Globus pallidus (tissue), 1 donor: Measurements from ENCODE around the gene PRODH2.
"Not testable (repeated sequence)": the region's sequence is repeated elsewhere in the genome, so short reads cannot be mapped to it uniquely, and the experiment has no call there.

Experiments
- DNase-seq: peaks from one replicate; pipeline ENCODE4 v3.0.0-alpha.2; 2015; ENCODE audit warnings: low spot score

Gene PRODH2

DNA sequence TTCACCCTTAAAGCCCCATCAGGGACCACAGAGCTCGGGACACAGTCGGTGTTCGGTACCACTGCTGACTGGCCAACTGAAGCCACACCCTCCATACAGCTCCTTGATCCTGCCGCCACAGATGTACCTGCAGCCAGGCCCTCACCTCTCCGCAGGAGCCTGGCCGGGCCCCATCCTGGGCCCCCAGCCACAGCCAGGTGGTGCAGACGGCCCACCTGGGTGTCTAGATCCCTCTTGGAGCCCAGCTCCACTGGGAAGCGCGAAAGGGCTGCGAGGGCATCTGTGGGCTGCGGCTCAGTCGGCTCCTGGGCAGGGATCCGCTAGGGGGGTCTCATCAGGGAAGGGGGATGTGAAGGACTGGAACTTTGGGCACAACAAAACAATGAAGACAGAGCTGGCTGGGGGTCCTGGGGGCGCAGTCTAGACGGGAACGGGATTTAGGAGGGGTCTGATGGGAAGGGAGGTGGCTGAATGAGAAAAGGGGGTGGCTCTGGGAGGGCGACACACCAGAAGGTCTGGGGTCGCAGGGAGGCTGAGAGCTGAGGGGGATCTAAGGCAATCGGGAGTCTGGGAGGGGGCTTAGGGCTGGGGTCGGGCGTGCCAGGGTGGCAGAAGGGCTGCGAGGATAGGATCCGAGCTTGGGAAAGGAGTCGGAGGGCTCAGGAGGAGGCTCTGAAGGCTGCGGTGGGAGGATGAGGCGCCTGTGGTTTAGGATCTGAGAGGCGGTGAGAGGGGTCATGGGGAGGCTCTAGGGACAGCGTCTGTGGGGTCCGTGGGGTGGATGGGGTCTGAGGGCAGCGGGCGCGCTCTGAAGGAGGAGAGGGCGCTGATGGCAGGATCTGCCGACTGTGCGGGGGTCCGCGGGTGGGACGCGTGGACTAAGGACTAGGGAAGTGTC lies 15.8 kb downstream of the PRODH2 start:
- no peak for DNase-seq

DNA sequence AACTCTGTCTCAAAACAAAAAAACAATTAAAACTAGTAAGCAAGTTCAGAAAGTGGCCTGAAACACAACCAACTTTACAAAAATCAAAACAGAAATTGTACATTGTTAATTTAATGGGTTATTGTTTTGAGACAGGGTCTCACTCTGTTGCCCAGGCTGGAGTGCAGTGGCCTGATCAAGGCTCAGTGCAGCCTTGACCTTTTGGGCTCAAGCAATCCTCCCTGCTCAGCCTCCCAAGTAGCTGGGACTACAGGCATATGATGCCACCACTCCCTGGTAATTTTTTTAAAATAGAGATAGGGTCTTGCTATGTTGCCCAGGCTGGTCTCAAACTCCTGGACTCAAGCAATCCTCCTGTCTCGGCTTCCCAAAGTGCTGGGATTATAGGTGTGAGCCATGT lies 17.1 kb downstream of the PRODH2 start:
- DNase-seq: not testable (repeated sequence)

DNA sequence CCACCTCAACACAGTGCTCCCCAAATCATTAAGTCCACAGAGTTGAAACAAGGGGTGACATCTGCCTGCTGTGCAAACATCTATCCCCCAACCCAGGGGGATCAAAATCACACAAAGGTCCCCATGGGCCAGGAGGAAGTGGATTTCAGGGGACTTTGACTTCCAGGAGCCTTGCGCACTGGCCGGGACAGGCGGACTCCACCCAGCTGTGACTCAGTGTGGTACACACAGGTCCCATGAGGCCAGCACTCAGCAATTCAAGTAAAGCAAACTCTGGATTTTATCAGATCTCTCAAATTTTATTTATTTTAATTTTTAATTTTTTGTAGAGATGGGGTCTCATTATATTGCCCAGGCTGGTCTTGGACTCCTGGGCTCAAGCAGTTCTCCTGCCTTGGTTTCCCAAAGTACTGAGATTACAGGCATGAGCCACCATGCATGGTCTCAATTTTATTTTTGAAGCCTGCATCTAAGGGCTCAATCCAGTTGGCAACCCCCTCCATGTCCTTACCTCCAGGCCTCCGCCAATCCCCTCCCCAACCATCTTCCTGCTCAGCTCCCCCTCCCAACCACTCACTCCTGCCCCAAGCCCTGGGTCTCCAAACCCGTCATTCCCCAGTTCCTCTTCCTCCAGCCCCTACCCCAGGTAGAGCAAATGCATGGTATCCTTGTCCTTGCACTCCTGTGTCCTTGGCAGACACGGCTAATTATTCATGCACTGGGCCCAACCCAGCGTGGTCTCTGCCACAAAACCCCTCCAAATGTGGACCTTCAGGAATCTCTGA lies 19.1 kb downstream of the PRODH2 start:
- no peak for DNase-seq

DNA sequence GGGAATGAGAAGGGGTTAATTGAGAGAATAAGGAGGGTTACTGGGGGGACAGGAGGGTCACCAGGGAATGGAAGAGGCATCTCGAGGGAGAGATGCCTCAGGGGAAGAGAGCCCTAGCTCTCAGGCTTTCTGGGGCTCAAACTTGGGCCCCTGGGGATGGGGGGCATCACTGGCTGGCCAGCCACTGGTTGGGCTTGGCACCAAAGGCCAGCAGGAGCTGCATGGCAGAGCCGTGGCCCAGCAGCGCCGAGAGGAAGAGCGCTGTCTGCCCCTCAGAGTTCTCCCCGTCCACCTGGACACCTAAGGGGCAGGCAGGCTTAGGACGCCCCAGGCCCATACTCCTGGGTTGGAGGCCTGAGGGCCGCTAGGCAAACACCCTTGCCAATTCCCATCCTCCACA lies 19.8 kb downstream of the PRODH2 start:
- DNase-seq: no peak

DNA sequence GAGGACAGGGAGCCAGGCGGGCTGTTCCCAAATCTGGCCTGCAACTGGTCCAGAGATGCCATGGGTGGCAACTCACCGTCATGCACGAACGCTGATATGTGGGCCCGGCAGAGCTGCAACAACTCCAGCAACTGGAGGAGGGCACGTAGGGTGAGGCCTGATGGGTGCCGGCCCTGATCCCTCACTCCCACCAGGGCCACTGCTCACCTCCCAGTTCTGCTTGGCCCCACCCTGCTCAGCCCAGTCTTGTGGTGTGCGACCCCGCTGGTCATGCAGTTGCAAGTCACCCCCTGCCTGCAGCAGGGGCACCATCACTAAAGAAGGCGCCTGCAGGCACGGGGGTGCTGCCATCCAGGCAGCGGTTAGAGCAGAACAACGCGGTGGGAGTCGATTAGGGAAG lies 20.3 kb downstream of the PRODH2 start:
- DNase-seq: no peak

DNA sequence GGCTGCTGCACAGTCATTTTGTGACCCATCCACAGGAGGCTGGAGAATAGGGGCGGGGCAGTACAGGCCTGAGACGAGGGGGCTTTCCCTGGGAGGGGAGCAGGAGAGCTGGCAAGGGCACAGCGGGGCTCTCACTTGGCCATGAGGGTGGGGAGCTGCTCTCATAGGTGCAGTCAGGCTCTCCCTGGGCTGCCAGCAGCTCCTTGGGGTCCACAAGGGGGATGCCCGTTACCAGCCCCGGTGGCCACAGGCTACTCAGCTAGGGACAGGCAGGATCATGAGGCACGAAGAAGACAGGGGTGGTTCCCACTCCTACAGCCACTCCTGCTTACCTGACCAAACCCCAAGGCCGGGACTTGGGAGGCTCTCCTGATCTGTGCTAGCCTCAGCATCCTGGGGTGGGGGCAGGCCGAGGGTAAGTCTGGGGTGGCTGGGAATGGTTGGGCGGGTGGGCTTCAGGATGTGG lies 20.8 kb downstream of the PRODH2 start:
- no peak for DNase-seq

DNA sequence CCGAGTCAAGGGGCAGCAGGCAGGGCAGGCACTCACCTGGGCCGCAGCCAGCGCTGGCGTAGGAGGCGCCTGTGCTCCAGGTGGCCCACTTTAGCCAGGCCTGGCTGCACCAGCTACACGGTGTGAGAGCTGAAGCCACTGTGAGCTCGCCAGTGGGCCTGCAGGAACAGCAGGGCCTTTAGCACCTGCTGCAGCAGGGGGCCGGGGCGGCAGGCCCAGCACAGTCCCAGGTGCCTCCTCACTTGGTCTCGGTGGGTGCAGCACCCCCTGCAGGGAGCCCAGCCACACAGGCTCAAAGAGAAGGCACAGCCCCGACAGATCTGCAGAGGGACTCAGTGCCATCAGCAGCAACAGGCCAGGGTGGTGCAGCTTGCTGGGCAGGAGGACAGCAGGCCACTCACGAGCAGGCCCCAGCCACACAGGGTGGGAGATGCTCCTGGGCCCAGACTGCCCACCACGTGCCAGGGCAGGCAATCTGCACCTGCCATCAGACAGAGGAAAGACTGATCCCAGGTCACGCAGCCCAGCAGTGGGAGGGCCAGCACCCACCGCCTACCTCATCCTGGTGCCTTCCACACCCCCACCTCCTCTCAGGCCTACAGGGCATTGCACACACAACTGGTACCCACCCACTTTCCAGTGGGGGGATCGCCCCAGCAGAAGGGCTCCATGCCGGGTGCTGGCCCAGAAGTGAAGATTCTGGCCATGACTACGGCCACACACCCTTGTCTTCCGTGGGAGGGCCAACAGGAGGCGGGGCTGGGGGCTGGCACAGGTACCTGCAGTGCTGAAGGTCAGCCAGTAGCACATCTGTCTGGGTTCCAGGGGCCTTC lies 21.4 kb downstream of the PRODH2 start:
- no peak for DNase-seq

DNA sequence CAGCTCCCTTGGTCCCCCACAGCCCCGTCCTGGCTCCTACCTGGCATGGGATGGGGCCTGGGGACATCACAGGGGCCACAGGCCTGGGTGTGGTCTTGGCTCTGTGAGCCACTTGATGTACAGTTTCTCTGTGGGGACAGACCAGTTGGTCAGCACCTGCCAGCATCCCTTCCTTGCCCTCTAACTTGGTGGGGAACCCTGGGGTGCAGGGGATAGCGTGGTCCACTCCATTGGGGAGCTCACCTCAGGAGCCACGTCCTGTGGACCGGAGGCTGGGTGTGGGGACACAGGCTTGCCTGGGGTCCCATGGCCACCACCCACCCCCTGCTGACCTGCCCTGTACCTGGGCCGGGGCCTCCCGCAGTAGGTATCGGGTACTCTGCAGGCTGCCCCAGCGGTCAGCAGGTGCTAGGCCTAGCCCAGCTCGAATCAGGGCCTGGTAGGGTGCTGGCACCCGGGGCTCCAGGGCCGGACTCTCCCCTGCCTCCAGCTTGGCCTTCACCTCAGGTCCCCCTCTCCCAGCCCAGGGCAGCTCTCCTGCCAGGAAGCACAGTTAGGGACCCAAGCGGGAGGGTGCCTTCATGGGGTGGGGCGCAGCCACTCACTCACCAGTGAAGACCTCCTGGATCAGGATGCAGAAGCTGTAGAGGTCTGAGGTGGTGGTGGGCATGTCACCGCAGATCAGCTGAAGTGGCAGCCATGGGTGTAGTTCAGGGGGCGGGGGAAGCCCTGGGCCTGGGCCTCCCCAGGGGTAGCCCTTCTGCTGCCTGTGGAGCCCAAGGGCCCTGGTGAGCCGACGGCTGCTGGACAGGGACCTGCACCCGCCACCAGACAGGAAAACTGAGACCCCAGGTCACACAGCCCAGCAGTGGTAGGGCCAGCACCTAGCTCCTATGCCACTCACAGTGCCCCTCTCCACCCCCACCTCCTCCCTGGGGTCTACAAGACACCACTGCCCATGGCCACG lies 22.4 kb downstream of the PRODH2 start:
- no peak for DNase-seq

DNA sequence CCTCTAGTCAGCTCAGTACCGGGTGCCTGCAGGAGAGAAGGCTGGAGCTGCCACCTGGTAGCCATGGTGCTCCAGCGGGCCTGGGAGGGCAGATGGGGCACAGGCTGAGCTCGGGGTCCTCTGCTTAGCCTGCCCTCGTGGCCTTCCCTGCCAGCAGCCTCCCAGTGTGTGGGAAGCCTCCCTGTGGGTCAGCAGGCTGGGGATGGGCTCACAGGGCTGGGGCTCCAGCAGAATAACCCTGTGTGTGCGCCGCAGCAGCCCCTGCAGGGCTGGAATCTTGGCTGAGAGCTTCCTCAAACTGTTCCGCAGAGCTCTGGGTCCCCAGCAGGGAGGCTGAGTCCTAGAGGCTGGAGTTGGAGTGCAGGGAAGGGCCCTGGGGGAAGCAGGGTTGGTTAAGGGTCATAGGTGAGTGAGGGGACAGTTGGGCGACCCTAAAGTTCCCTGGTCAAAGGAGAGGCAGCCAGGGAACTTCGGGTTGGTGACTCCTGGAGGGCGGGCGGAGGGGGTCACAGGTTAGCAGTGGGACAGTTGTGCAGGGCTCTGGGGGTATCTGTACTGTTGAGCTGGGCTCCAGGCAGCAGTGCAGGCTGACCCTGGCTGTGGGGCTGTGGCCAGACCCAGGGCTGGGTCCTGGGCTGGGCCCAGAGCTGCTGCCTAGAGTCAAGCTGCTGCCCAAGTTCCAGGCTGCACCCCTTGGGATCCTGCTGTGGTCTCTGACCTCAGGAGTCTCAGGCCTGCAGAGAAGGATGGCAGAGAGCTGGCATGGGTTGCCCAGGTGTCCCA lies 23.3 kb downstream of the PRODH2 start:
- no peak for DNase-seq

DNA sequence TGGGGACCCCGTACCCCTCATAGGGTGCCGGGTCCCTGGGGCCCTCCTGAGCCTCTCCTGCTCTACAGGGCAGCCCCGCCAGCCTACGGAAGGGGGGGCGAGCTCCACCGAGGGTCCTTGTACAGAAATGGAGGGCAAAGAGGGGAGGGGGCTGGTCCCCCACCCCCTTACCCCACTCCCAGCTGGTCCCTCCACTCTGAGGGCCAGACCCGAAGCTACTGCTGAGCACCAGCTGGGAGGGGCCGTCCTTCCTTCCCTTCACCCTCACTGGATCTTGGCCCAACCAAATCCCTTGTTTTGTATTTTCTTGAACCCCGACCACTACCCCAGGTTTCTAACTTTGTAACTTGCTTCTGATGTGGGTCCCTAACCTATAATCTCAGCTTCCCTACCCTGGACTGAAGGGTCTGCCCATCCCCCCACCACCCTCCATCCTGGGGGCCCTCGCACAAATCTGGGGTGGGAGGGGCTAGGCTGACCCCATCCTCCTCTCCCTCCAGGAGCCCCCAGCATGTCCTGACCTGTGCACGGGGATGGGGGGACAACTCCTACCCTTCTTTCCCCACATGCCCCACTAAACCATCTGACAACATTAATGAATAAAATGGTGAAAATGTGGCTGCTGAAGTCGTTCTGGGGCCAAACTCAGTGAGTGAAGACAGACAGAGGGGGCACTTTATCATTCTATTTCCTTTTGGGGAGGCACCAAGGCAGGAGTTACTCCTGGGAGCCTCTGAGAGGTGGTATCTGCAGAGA lies 24.3 kb downstream of the PRODH2 start:
- DNase-seq: no peak

DNA sequence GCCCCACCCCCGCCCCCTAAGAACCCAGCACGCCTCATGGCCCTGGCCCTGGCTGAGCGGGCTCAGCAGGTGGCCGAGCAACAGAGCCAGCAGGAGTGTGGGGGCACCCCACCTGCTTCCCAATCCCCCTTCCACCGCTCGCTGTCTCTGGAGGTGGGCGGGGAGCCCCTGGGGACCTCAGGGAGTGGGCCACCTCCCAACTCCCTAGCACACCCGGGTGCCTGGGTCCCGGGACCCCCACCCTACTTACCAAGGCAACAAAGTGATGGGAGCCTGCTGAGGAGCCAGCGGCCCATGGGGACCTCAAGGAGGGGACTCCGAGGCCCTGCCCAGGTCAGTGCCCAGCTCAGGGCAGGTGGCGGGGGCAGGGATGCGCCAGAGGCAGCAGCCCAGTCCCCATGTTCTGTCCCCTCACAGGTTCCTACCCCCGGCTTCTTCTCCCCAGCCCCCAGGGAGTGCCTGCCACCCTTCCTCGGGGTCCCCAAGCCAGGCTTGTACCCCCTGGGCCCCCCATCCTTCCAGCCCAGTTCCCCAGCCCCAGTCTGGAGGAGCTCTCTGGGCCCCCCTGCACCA lies 25.3 kb downstream of the PRODH2 start:
- DNase-seq: no peak

DNA sequence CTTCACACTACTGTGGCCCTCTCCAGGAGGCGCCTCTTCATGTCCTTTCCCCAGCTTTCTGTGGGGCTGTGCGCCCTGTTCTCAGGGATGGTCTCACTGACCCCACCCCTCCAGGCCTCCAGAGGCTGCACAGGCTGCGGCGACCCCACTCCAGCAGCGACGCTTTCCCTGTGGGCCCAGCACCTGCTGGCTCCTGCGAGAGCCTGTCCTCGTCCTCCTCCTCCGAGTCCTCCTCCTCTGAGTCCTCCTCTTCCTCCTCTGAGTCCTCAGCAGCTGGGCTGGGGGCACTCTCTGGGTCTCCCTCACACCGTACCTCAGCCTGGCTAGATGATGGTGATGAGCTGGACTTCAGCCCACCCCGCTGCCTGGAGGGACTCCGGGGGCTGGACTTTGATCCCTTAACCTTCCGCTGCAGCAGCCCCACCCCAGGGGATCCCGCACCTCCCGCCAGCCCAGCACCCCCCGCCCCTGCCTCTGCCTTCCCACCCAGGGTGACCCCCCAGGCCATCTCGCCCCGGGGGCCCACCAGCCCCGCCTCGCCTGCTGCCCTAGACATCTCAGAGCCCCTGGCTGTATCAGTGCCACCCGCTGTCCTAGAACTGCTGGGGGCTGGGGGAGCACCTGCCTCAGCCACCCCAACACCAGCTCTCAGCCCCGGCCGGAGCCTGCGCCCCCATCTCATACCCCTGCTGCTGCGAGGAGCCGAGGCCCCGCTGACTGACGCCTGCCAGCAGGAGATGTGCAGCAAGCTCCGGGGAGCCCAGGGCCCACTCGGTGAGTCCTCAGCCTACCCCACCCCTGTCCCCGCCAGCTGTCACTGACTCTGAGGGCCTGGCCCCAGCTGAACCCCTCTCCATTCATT lies 26.1 kb downstream of the PRODH2 start:
- no peak for DNase-seq

DNA sequence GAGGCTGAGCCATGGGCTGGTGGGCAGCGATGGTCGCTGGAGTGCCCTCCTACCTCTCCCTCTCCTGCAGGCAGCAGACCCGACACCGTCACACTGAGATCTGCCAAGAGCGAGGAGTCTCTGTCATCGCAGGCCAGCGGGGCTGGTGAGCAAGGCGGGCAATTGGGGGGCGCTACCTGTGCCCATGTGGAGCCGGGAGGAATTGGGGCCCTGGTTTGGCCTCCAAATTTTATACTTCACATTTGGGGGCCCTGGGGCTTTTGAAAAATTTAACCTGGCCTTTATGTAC lies 27.4 kb downstream of the PRODH2 start:
- no peak for DNase-seq

DNA sequence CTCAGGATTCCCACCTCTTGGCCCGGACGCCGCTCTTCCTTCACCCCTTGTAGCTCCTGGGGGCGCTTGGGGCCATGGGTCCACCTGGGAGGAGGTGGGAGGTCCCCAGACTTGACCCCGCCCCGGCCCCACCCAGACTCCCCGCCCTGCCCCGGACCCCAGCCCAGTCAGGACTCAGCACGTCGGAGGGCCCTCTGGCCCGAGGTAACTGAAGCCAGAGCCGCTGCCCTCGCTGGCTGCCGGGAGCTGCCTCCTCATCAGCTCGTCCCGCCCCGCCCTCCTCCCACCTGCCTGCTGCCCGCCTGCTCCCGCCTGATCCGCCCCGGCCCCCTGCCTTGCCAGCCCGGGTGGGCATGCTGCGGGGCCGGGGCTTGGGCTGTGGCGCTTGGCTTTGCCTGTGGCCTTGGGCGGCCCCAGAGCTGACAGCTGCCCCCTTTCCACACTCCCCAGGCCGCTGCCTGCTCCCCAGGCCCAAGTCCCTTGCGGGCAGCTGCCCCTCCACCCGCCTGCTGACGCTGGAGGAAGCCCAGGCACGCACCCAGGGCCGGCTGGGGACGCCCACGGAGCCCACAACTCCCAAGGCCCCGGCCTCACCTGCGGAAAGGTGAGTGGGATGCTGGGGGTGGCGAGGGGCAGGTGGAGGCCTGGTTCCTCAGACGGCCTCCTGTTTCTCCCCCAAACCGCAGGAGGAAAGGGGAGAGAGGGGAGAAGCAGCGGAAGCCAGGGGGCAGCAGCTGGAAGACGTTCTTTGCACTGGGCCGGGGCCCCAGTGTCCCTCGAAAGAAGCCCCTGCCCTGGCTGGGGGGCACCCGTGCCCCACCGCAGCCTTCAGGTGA lies 27.9 kb downstream of the PRODH2 start:
- DNase-seq: no peak

DNA sequence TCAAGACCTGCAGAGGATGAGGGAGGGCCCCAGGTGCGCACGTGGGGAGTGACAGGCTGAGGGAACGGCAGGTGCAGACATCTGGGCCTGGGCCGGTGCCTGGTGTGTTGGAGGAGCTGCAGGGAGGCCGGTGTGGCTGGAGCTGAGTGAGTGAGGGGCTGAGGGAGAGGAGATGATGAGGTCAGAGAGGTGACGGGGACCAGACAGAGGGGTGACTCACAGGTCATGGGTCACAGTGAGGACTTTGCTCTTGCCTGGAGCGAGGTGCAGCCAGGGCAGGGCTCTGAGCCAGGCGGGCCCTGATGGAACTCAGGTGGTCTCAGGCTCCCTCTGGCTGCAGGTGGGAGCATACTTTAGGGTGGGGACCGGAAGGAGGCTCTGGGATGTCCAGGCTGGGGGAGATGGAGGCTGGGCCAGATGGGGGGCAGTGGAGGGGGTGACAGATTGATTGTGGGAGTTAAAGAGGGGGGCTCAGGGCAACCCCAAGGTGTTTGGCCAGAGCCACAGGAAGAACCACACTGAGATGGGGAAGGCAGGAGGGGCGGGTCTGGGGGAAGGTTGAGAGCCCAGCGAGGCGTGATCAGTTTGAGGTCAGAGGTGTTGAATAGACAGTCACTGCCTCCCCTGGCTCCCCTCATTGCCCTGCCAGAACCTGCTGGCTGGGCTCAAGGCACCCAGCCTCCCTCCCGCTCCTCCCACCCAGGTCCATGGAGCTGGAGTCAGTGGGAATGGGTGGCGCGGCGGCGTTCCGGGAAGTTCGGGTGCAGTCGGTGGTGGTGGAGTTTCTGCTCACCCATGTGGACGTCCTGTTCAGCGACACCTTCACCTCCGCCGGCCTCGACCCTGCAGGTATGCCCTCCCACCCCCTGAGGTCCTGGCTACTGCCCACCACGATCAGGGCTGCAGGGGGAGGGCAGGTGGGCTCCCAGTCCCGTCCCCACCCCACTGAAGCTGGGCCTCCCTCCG lies 28.9 kb downstream of the PRODH2 start:
- no peak for DNase-seq

DNA sequence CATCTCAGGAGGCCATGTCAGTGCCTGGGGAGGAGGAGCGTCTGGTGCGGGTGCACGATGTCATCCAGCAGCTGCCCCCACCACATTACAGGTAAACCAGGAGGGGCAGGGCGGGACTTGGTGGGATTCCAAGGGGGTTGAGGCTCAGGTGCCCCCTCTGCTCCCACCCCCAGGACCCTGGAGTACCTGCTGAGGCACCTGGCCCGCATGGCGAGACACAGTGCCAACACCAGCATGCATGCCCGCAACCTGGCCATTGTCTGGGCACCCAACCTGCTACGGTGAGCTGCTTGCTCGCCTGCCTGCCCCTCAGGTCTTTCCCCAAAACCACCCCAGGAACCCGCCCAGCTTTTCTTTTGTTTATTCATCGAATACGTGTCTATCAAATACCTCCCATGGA lies 30.1 kb downstream of the PRODH2 start:
- no peak for DNase-seq
